DOHH2 (cell line): Measurements from ENCODE around the gene SLC6A12.

ENCODE experiments used
- EZH2phosphoT487 ChIP-seq: fragments of 200-600 bp; sonication (generic); IDR thresholded peaks from 2 replicates; pipeline ENCODE4 v1.6.1; 2017; ENCODE audit warnings: borderline replicate concordance, mild to moderate bottlenecking, antibody characterized with exemption, low read length, moderate library complexity, mixed read lengths
- TF ChIP-seq, protein P1 (sequence below): fragments of 200-600 bp; sonication (generic); IDR thresholded peaks from one replicate; pipeline ENCODE4 v1.5.1; 2014; ENCODE audit warnings: antibody characterized with exemption, mild to moderate bottlenecking, low read depth, low read length; ENCODE audit not compliant: poor library complexity, severe bottlenecking

GRCh38 chr12:207804-208203 lies 6.2 kb downstream of the SLC6A12 start:
- TF ChIP-seq, protein P1, sequence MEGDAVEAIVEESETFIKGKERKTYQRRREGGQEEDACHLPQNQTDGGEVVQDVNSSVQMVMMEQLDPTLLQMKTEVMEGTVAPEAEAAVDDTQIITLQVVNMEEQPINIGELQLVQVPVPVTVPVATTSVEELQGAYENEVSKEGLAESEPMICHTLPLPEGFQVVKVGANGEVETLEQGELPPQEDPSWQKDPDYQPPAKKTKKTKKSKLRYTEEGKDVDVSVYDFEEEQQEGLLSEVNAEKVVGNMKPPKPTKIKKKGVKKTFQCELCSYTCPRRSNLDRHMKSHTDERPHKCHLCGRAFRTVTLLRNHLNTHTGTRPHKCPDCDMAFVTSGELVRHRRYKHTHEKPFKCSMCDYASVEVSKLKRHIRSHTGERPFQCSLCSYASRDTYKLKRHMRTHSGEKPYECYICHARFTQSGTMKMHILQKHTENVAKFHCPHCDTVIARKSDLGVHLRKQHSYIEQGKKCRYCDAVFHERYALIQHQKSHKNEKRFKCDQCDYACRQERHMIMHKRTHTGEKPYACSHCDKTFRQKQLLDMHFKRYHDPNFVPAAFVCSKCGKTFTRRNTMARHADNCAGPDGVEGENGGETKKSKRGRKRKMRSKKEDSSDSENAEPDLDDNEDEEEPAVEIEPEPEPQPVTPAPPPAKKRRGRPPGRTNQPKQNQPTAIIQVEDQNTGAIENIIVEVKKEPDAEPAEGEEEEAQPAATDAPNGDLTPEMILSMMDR: no peak
- TF ChIP-seq EZH2phosphoT487: no peak
